Stomach (tissue), 19 donors: ENCODE data around the gene TREM2. TPM values are rescaled to one million over a fixed set of nuclear protein-coding genes. Genes with fewer than 3 reads are reported as not detected.

Experiments used
- DNase-seq, 2 donors: peaks; one replicate each; pipeline versions ENCODE4 v3.0.0 to v3.0.0-alpha.2; 2013 to 2019
- H3K27ac ChIP-seq, 5 donors: fragments of 200-600 bp in 4 of 5; sonication (generic) in 4 of 5; one replicate each; pipeline ENCODE4 v1.5.1; 2013 to 2019; ENCODE audit warnings: mild to moderate bottlenecking in 1 of 5, moderate library complexity in 1 of 5
- H3K27me3 ChIP-seq, 3 donors: fragments of 200-600 bp; sonication (generic); one replicate each; pipeline ENCODE4 v1.5.1; 2017 to 2019; ENCODE audit warnings: mixed run types in 1 of 3
- H3K36me3 ChIP-seq, 4 donors: fragments of 200-600 bp; sonication (generic); 1 replicate in 3 of 4; 2 replicates in 1 of 4; pipeline ENCODE4 v1.5.1; 2016 to 2019
- H3K4me1 ChIP-seq, 4 donors: fragments of 200-600 bp; sonication (generic); one replicate each; pipeline ENCODE4 v1.5.1; 2016 to 2019
- H3K4me3 ChIP-seq, 4 donors: fragments of 200-600 bp; sonication (generic) in 3 of 4; one replicate each; pipeline ENCODE4 v1.5.1; 2016 to 2019; ENCODE audit warnings: mild to moderate bottlenecking in 1 of 4
- H3K9me3 ChIP-seq, 4 donors: fragments of 200-600 bp; sonication (generic); one replicate each; pipeline ENCODE4 v1.5.1; 2016 to 2019
- EP300 ChIP-seq: sonication (generic); formaldehyde crosslinking; IDR thresholded peaks from one replicate; pipeline ENCODE4 v1.6.1; 2017; ENCODE audit warnings: antibody characterized with exemption
- POLR2A ChIP-seq, 4 donors: fragments of 450-650 bp; IDR thresholded peaks; one replicate each; pipeline ENCODE4 v1.6.1; 2016; ENCODE audit warnings: antibody characterized with exemption in 4 of 4, control low read depth in 2 of 4, mild to moderate bottlenecking in 1 of 4, moderate library complexity in 1 of 4
- POLR2AphosphoS5 ChIP-seq, 3 donors: sonication (generic); formaldehyde crosslinking; IDR thresholded peaks; one replicate each; pipeline ENCODE4 v1.6.1; 2016; ENCODE audit warnings: antibody characterized with exemption in 3 of 3
- WGBS, 5 donors: extraction: QIAGEN DNeasy Blood & Tissue Kit in 3 of 5; methylation state at CpG; one replicate each; pipeline versions ENCODE4 v1.1.5 to v1.1.7; 2013 to 2018; 5-methylcytosine and 5-hydroxymethylcytosine counted together
- intact Hi-C: fragments of 100-400 bp; cut with DNase I; formaldehyde crosslinking; loops from one replicate; pipeline ENCODE4 v1.15.1; 2023; ENCODE audit warnings: low total_unique reads
- long read RNA-seq, 10 donors: transcript quantifications; one replicate each; lab custom pipeline, GENCODE V29; 2026
- polyA plus RNA-seq, 3 donors: library from polyadenylated mRNA; stranded (reverse); fragments of 200-250 nt; gene quantifications; one replicate each; pipeline ENCODE4 v1.2.3, GENCODE V29; 2013
- total RNA-seq, 5 donors: library from RNA; depleted of rRNA; stranded (reverse); fragments of >200 nt; gene quantifications; one replicate each; pipeline versions ENCODE4 v1.1.0 to v1.2.3, GENCODE V29; 2014 to 2016
- TF ChIP-seq, protein P1 (sequence below), 7 experiments: fragments of 450-650 bp in 4 of 7; fragments of 200-600 bp in 3 of 7; sonication (generic) in 3 of 7; IDR thresholded peaks; one replicate each; pipeline ENCODE4 v1.5.1; 2016 to 2019; ENCODE audit warnings: antibody characterized with exemption in 7 of 7, control low read depth in 2 of 7, mild to moderate bottlenecking in 1 of 7
- donor health status: healthy with polysubstance abuse.
- donor health status: Bipolar disorder and iron deficiency.
- donor health status: healthy.

Gene TREM2
- 10 to 100 TPM in 1 of 5 donors, not detected in 4; 19.9 TPM for total RNA-seq
- polyA plus RNA-seq, result 1 to 10 TPM in 2 of 3 donors, under 1 TPM in 1; 0.23 to 5.0 (median 1.5) TPM
- long read RNA-seq, donor 1, result 0 reads
- long read RNA-seq, donor 2, result 0 reads
- long read RNA-seq, donor 3, result 0 reads
- long read RNA-seq, donor 4, result 0 reads
- long read RNA-seq, donor 5, result 0 reads
- long read RNA-seq, donor 6, result 0 reads
- long read RNA-seq, donor 7, result 0 reads
- long read RNA-seq, donor 8, result 0 reads
- long read RNA-seq, donor 9, result 0 reads
- long read RNA-seq, donor 10, result 0 reads

DNA sequence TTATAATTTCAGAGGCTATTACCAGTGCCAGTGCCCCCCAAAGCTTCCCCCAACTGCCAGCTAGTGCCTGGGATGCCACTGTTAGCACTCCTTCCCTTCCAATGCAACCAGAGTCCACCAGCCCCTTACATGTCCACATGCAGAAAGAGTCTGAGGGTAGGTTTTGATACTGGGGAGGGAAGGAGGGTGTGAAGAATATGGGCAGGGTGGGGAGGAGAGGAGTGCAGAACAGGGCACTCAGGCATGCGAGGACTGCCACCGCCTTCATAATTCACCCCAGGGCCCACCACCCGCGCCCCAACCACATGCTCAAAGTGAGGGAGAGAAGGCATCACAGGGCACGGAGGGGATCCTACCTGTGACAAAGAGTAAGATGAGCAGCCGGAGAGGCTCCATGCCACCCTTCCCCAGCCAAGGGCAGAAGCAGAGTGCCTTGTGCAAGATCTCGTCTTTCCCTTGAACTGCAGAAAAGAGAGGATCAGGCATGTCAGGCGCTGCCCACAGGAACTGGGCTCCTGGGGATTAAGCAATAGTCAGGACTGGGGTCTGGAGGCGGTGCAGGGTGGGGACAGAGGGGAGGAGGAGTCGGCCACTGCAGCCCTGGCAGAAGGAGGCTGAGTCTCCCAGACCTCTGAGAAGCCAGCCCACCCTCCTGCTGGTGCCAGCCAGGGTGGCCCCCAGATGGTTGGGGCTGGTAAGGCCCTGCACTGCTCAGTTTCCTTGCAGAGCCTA is at the start of gene TREM2:
TREM2 (minus strand) TSS at position 430 of the 732 bp plus-strand sequence; CDS start at position 396, 34 bp downstream.
- H3K36me3 ChIP-seq, result no peaks in the 10 kb centered on the region
- DNase-seq, result no peak
- peaks cover 0 to 22% (median 6%) of the 10 kb centered on the region in 3 donors for H3K27me3 ChIP-seq
- intact Hi-C loops, result no loop called here
- H3K27ac ChIP-seq, result no peak within 1 kb of the TSS
- H3K4me1 ChIP-seq, result peaks cover 0 to 6% (median 0%) of the 10 kb centered on the region in 4 donors
- 76 to 84% (median 78%) methylated on average over 10 of the region's 10 CpGs for WGBS, 5 donors
- TF ChIP-seq POLR2A (IDR thresholded peaks at IDR 0.05), result no peak
- no peak for TF ChIP-seq POLR2AphosphoS5 (IDR thresholded peaks at IDR 0.05)
- no peak for TF ChIP-seq EP300
- TF ChIP-seq, protein P1, sequence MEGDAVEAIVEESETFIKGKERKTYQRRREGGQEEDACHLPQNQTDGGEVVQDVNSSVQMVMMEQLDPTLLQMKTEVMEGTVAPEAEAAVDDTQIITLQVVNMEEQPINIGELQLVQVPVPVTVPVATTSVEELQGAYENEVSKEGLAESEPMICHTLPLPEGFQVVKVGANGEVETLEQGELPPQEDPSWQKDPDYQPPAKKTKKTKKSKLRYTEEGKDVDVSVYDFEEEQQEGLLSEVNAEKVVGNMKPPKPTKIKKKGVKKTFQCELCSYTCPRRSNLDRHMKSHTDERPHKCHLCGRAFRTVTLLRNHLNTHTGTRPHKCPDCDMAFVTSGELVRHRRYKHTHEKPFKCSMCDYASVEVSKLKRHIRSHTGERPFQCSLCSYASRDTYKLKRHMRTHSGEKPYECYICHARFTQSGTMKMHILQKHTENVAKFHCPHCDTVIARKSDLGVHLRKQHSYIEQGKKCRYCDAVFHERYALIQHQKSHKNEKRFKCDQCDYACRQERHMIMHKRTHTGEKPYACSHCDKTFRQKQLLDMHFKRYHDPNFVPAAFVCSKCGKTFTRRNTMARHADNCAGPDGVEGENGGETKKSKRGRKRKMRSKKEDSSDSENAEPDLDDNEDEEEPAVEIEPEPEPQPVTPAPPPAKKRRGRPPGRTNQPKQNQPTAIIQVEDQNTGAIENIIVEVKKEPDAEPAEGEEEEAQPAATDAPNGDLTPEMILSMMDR (IDR thresholded peaks at IDR 0.05), result no peak
- H3K9me3 ChIP-seq, result no peaks in the 10 kb centered on the region
- H3K4me3 ChIP-seq, result no peak within 1 kb of the TSS

DNA sequence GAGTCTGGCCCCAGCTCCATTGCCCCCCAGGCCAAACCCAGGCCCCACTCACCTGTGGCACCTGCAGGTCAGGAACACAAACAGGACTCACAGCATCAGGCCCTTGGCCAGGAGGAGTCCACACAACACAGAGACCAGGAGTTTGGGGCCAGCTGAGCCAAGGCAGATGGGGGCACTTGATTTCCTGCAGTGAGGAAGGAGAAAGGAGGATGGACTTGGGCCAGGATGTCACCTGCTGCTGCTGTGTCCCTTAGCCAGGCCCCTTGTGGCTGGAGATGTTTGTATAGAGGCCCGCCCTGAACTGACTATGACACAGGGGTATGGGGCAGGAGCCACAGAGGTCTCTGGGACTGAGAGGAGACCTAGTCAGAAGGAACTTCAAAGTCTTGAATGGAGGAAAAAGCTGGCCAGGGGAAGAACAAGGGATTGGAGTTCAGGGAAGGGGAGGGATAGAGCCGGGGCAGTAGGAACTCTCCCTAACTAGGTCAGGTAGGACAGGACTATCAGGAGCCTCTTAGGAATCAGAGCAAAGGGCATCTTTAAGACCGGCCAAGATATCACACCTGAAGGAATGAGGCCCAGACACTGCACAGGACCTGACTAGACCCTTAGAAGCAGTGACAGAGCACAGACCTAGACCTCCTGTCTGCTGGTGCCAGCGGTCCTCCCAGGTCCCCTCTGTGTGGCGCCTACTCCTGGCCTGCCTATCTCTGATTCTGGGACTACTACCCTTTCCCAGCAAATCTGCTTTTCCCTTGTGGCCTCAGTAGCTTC is 46.8 kb upstream of the TREM2 start:
- H3K36me3 ChIP-seq, result no peaks in the 10 kb centered on the region
- 77 to 84% (median 79%) methylated on average over 5 of the region's 5 CpGs for WGBS, 5 donors
- intact Hi-C loops, result no loop called here
- DNase-seq, result no peak
- no peaks in the 10 kb centered on the region for H3K4me1 ChIP-seq
- H3K27me3 ChIP-seq, result no peaks in the 10 kb centered on the region
- H3K9me3 ChIP-seq, result peaks cover 0 to 14% (median 8%) of the 10 kb centered on the region in 4 donors
- no peak overlapping the region for H3K4me3 ChIP-seq
- TF ChIP-seq POLR2AphosphoS5 (IDR thresholded peaks at IDR 0.05) (no peak), EP300 (no peak), POLR2A (IDR thresholded peaks at IDR 0.05) (no peak)
- TF ChIP-seq, protein P1 (IDR thresholded peaks at IDR 0.05), result no peak
- H3K27ac ChIP-seq, result no peak overlapping the region

DNA sequence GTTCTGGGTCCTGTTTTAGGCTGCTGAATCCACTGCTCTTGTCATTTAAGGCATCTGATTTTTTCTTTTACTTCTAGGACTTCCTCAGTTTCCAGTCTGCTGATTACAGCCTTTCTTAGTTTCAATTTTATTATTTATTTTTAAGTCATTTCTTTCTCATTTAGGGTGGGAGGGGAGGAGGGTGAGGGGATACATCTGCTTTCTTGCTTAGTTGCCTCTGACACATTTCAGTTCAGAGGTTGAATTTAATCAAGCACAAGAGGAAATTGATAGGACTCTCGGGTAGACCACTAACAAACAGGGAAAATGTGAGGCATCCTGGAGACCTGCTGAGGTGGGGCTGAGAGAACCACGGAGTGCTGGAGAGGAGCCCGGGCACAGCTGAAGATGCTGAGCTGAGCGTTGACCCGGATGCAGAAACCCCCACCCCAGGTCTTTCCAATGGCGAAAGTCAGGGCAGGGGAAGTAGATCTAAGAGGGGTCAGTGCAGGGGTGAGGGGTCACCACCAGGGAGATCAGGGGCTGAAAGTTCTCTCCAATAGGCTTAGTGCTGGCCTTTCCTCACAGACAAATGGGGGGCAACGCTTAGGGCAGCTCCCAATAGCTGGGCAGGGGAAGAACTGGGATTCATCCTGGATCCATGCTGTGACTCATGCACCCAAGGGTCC is 45.7 kb upstream of the TREM2 start:
- Histone ChIP-seq H3K27ac (no peak overlapping the region), H3K4me3 (no peak overlapping the region), H3K4me1 (no peaks in the 10 kb centered on the region), H3K27me3 (no peaks in the 10 kb centered on the region), H3K9me3 (peaks cover 0 to 6% (median 2%) of the 10 kb centered on the region in 4 donors), H3K36me3 (no peaks in the 10 kb centered on the region)
- intact Hi-C loops, result no loop called here
- no peak for DNase-seq
- TF ChIP-seq POLR2A (IDR thresholded peaks at IDR 0.05) (no peak), EP300 (no peak), POLR2AphosphoS5 (IDR thresholded peaks at IDR 0.05) (no peak)
- TF ChIP-seq, protein P1 (IDR thresholded peaks at IDR 0.05), result no peak
- WGBS, 5 donors, result 68 to 86% (median 77%) methylated on average over 7 of the region's 7 CpGs

DNA sequence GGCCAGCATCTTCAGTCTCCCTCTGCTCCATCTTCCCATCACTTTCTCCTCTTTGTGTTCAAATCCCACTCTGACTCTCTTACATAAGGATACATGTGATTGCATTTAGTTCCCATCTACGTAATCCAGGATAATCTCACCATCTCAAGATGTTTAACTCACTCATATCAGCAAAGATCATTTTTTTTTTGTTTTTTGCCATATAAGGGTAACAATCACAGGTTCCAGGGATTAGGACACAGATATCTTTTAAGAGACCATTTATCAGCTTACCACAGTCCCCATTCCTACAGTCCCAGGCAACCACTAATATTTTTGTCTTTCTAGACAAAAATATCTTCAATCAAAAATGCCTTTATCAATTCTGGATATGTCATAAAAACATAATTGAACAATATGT is 41.2 kb upstream of the TREM2 start:
- intact Hi-C loops, result no loop called here
- Histone ChIP-seq H3K27me3 (no peaks in the 10 kb centered on the region), H3K4me3 (no peak overlapping the region), H3K9me3 (peaks cover 0 to 6% (median 2%) of the 10 kb centered on the region in 4 donors), H3K36me3 (no peaks in the 10 kb centered on the region), H3K4me1 (peaks cover 0 to 22% (median 6%) of the 10 kb centered on the region in 4 donors), H3K27ac (no peak overlapping the region)
- 79 to 90% (median 80%) methylated on average over 1 of the region's 1 CpG for WGBS, 5 donors
- TF ChIP-seq POLR2AphosphoS5 (IDR thresholded peaks at IDR 0.05), result no peak
- TF ChIP-seq, protein P1 (IDR thresholded peaks at IDR 0.05), result no peak
- TF ChIP-seq EP300, result no peak
- no peak for TF ChIP-seq POLR2A (IDR thresholded peaks at IDR 0.05)
- no peak for DNase-seq
